ENCODE measurements around the gene TSPEAR. TPM values are rescaled to one million over a fixed set of nuclear protein-coding genes. Genes with fewer than 3 reads are reported as not detected.

Gene TSPEAR
- total and polyA plus RNA-seq, 9 of the 15 experiments (the other 6 are each of a cell fraction or from before 2014, with no cell fraction given), result not detected

- TF ChIP-seq GTF2B (IDR thresholded peaks at IDR 0.05; ENCODE audit: extremely low read depth, insufficient read length), result no peak
Observed at GRCh38 chr21:44537930-44538911, 173.2 kb downstream of the TSPEAR start (continued).

DNA sequence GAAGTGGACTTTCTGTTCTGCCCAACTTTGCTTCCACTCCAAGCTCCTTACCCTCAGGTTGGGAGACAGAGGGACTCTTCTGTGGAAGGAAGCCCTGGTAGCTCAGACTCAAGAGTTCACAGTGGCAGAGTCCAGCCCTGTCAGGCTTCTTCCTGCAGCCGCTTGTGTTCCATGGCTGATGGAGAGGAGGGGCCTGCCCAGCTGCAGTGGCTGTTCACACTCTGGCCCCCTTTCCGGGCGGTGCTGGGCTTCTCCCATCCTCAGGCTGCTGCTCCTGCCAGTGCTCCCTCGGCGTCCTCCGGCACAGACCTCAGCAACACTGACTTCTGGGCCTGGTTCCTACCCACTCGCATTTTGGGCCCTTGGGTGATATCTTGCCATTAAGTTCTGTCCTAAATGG lies 175.4 kb downstream of the TSPEAR start:
- no TSS peak for BruUV-seq (replicated peaks)
- POLR2A ChIA-PET, result interaction anchor here (1.0 kb wide), 1 partner anchor 21 kb away, joined by 3 read pairs; no protein-coding TSS in a partner anchor
- no peak for ATAC-seq
- Histone ChIP-seq H3K27ac (ENCODE audit: extremely low read depth, low read depth, low read length) (no peak overlapping the region), H4K20me1 (replicated peaks; ENCODE audit: control insufficient read depth, insufficient read depth, low read length) (0 out of 2 replicates have a peak, but pooled peaks cover 6% of the 10 kb centered on the region), H3K9me3 (replicated peaks; ENCODE audit: control insufficient read depth, insufficient read depth, low read depth, low read length) (no peaks in the 10 kb centered on the region; the same call in 1 of the 2 replicates), H2AFZ (ENCODE audit: low read depth, low read length) (no peak overlapping the region), H3K4me2 (ENCODE audit: insufficient read depth, low read length) (no peak overlapping the region), H3K9ac (ENCODE audit: insufficient read depth in 1 of 2, low read depth in 2 of 2, low read length in 2 of 2) (no peak overlapping the region; a peak in 1 of 4 replicates), H3K9me1 (ENCODE audit: control insufficient read depth, insufficient read depth, low read length) (no peaks in the 10 kb centered on the region), H3K79me2 (ENCODE audit: control insufficient read depth, insufficient read depth, low read length) (no peaks in the 10 kb centered on the region), H3K36me3 (ENCODE audit: control insufficient read depth, insufficient read depth, low read length) (no peaks in the 10 kb centered on the region), H3K4me3 (no peak overlapping the region), H3K4me1 (replicated peaks in 1 of 2; ENCODE audit: control insufficient read depth in 2 of 2, insufficient read depth in 2 of 2, low read length in 2 of 2) (peaks cover 0 to 19% of the 10 kb centered on the region in 2 experiments; a peak in 2 of 5 replicates), H3K27me3 (ENCODE audit: control insufficient read depth in 2 of 2, insufficient read depth in 2 of 2, low read length in 2 of 2) (peaks cover 23 to 55% of the 10 kb centered on the region in 2 experiments)
- in situ Hi-C loops (cut with MboI) (no loop called here), intact Hi-C loops (cut with micrococcal nuclease) (no loop called here)
- FAIRE-seq, result no peak
- no peak for DNase-seq (ENCODE audit: extremely low read depth in 1 of 4, low spot score in 3 of 4)
- CTCF ChIA-PET (ENCODE audit: low intra/inter-chr PET ratio), result no interaction called here
- 0% methylated on average over 7 of the region's 7 CpGs for WGBS (ENCODE audit: insufficient coverage, low coverage, missing lambda C conversion rate)
- TF ChIP-seq, protein P1, sequence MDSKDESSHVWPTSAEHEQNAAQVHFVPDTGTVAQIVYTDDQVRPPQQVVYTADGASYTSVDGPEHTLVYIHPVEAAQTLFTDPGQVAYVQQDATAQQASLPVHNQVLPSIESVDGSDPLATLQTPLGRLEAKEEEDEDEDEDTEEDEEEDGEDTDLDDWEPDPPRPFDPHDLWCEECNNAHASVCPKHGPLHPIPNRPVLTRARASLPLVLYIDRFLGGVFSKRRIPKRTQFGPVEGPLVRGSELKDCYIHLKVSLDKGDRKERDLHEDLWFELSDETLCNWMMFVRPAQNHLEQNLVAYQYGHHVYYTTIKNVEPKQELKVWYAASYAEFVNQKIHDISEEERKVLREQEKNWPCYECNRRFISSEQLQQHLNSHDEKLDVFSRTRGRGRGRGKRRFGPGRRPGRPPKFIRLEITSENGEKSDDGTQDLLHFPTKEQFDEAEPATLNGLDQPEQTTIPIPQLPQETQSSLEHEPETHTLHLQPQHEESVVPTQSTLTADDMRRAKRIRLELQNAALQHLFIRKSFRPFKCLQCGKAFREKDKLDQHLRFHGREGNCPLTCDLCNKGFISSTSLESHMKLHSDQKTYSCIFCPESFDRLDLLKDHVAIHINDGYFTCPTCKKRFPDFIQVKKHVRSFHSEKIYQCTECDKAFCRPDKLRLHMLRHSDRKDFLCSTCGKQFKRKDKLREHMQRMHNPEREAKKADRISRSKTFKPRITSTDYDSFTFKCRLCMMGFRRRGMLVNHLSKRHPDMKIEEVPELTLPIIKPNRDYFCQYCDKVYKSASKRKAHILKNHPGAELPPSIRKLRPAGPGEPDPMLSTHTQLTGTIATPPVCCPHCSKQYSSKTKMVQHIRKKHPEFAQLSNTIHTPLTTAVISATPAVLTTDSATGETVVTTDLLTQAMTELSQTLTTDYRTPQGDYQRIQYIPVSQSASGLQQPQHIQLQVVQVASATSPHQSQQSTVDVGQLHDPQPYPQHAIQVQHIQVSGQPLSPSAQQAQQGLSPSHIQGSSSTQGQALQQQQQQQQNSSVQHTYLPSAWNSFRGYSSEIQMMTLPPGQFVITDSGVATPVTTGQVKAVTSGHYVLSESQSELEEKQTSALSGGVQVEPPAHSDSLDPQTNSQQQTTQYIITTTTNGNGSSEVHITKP (IDR thresholded peaks at IDR 0.05; ENCODE audit: partially characterized antibody), result no peak
- TF ChIP-seq ARID2 (IDR thresholded peaks at IDR 0.05), result no peak
- TF ChIP-seq ATF7 (IDR thresholded peaks at IDR 0.05), result no peak
- TF ChIP-seq MAFG (tag; conservative IDR thresholded peaks at IDR 0.05), result no peak
- TF ChIP-seq ZNF253 (CRISPR knock-in tag; conservative IDR thresholded peaks at IDR 0.05), result no peak
- no peak for TF ChIP-seq HOXB6 (CRISPR knock-in tag; IDR thresholded peaks at IDR 0.05; ENCODE audit: borderline replicate concordance)
- no peak for TF ChIP-seq HDAC6 (IDR thresholded peaks at IDR 0.05; ENCODE audit: low read depth, low read length)
- TF ChIP-seq KDM2B (CRISPR knock-in tag; IDR thresholded peaks at IDR 0.05), result no peak
- no peak for TF ChIP-seq HDGF (IDR thresholded peaks at IDR 0.05)
- TF ChIP-seq SMARCA5 (IDR thresholded peaks at IDR 0.05), result no peak
- TF ChIP-seq, protein P2, sequence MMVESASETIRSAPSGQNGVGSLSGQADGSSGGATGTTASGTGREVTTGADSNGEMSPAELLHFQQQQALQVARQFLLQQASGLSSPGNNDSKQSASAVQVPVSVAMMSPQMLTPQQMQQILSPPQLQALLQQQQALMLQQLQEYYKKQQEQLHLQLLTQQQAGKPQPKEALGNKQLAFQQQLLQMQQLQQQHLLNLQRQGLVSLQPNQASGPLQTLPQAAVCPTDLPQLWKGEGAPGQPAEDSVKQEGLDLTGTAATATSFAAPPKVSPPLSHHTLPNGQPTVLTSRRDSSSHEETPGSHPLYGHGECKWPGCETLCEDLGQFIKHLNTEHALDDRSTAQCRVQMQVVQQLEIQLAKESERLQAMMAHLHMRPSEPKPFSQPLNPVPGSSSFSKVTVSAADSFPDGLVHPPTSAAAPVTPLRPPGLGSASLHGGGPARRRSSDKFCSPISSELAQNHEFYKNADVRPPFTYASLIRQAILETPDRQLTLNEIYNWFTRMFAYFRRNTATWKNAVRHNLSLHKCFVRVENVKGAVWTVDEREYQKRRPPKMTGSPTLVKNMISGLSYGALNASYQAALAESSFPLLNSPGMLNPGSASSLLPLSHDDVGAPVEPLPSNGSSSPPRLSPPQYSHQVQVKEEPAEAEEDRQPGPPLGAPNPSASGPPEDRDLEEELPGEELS (CRISPR knock-in tag; IDR thresholded peaks at IDR 0.05; ENCODE audit: borderline replicate concordance), result no peak
